GM19397 (cell line): Measurements from ENCODE around the gene ZNF521.
"Not testable (repeated sequence)": the region's sequence is repeated elsewhere in the genome, so short reads cannot be mapped to it uniquely, and the experiment has no call there.

Experiments used
- ATAC-seq: cut with Tn5 transposase; IDR thresholded peaks from one replicate; pipeline ENCODE4 v1.9.1; 2021; ENCODE audit warnings: mild to moderate bottlenecking, moderate library complexity; ENCODE audit not compliant: unreplicated experiment

The ZNF521 gene

GRCh38 chr18:25043104-25043503 is 308.9 kb downstream of the ZNF521 start:
- ATAC-seq: no peak

- ATAC-seq: no peak
Measured at GRCh38 chr18:25042641-25043051, 309.3 kb downstream of the ZNF521 start.

GRCh38 chr18:25039781-25040180 is 312.2 kb downstream of the ZNF521 start:
- ATAC-seq: no peak

- no peak for ATAC-seq
Measured at GRCh38 chr18:25038261-25038660, 313.7 kb downstream of the ZNF521 start.

- no peak for ATAC-seq
Measured at GRCh38 chr18:25033747-25034471, 318.1 kb downstream of the ZNF521 start.

- ATAC-seq: not testable (repeated sequence)
Measured at GRCh38 chr18:25033175-25033574, 318.8 kb downstream of the ZNF521 start.

GRCh38 chr18:25029802-25030201 is 322.2 kb downstream of the ZNF521 start:
- no peak for ATAC-seq

GRCh38 chr18:25019931-25020330 is 332.0 kb downstream of the ZNF521 start:
- no peak for ATAC-seq

GRCh38 chr18:25019086-25019860 is 332.7 kb downstream of the ZNF521 start:
- ATAC-seq: no peak

GRCh38 chr18:25016666-25017065 is 335.3 kb downstream of the ZNF521 start:
- no peak for ATAC-seq

- no peak for ATAC-seq
Measured at GRCh38 chr18:25016181-25016580, 335.8 kb downstream of the ZNF521 start.
